HepG2 (cell line): Measurements from ENCODE around the gene SLC51B. TPM values are rescaled to one million over a fixed set of nuclear protein-coding genes. Genes with fewer than 3 reads are reported as not detected.

ENCODE experiments used
- ADNP ChIP-seq: sonication (generic); formaldehyde crosslinking; IDR thresholded peaks from 2 replicates; pipeline ENCODE4 v1.4.0; 2020; ENCODE audit warnings: missing genetic modification reagents
- AGO2 ChIP-seq: fragments of 200-400 bp; formaldehyde crosslinking; optimal IDR thresholded peaks from 2 replicates; pipeline ENCODE3; 2017; ENCODE audit warnings: mild to moderate bottlenecking, low read depth, low read length, moderate library complexity
- BRCA1 ChIP-seq: sonication (generic); formaldehyde crosslinking; IDR thresholded peaks from 2 replicates; pipeline ENCODE4 v1.4.0; 2020; ENCODE audit warnings: missing genetic modification reagents
- DRAP1 ChIP-seq: IDR thresholded peaks from 2 replicates; pipeline ENCODE4 v1.6.1; 2016; ENCODE audit warnings: missing genetic modification reagents, missing compliant biosample characterization
- FOXC1 ChIP-seq: sonication (generic); formaldehyde crosslinking; IDR thresholded peaks from 2 replicates; pipeline ENCODE4 v1.8.0; 2022; ENCODE audit warnings: mild to moderate bottlenecking, missing genetic modification reagents, borderline replicate concordance
- MED13 ChIP-seq: sonication (generic); formaldehyde crosslinking; IDR thresholded peaks from 2 replicates; pipeline ENCODE4 v1.5.0; 2020; ENCODE audit warnings: missing genetic modification reagents
- MXD1 ChIP-seq: sonication (generic); formaldehyde crosslinking; IDR thresholded peaks from 2 replicates; pipeline ENCODE4 v1.4.0; 2020; ENCODE audit warnings: mild to moderate bottlenecking, missing genetic modification reagents
- POGZ ChIP-seq: sonication (generic); formaldehyde crosslinking; IDR thresholded peaks from 2 replicates; pipeline ENCODE4 v1.4.0; 2020; ENCODE audit warnings: mild to moderate bottlenecking, missing genetic modification reagents
- SIN3A ChIP-seq: IDR thresholded peaks from 2 replicates; pipeline ENCODE4 v1.6.1; 2011; ENCODE audit warnings: low read depth, mild to moderate bottlenecking, control low read depth, low read length, borderline replicate concordance
- SMAD9 ChIP-seq: sonication (generic); formaldehyde crosslinking; IDR thresholded peaks from 2 replicates; pipeline ENCODE4 v1.5.1; 2020; ENCODE audit warnings: mild to moderate bottlenecking, missing genetic modification reagents
- ZNF230 ChIP-seq: sonication (generic); formaldehyde crosslinking; IDR thresholded peaks from 2 replicates; pipeline ENCODE4 v1.4.0; 2020; ENCODE audit warnings: mild to moderate bottlenecking, missing genetic modification reagents
- ZNF468 ChIP-seq: sonication (generic); formaldehyde crosslinking; IDR thresholded peaks from 2 replicates; pipeline ENCODE4 v1.8.0; 2022; ENCODE audit warnings: mild to moderate bottlenecking, moderate library complexity, missing genetic modification reagents
- ZNF564 ChIP-seq: sonication (generic); formaldehyde crosslinking; IDR thresholded peaks from 2 replicates; pipeline ENCODE4 v1.8.1; 2023; ENCODE audit warnings: mild to moderate bottlenecking, missing genetic modification reagents
- ZNF607 ChIP-seq: sonication (generic); formaldehyde crosslinking; IDR thresholded peaks from 2 replicates; pipeline ENCODE4 v1.5.1; 2020; ENCODE audit warnings: missing genetic modification reagents, mild to moderate bottlenecking, borderline replicate concordance
- ZNF782 ChIP-seq: sonication (generic); formaldehyde crosslinking; IDR thresholded peaks from 2 replicates; pipeline ENCODE4 v1.4.0; 2020; ENCODE audit warnings: missing genetic modification reagents, mild to moderate bottlenecking, borderline replicate concordance
- polyA plus RNA-seq, 8 experiments: library from polyadenylated mRNA; depleted of rRNA in 3 of 8; stranded (reverse) in 7 of 8; unstranded in 1 of 8; fragments of >200 nt; fragmentation: Illumina TruSeq in 4 of 8; extraction: Trizol in 4 of 8; gene quantifications; 2 replicates each; pipeline versions ENCODE4 v1.2.1 to v1.2.3, GENCODE V29; 2011 to 2016; ENCODE audit warnings: low read depth in 4 of 8, missing spikeins in 1 of 8, mixed read lengths in 1 of 8; ENCODE audit not compliant: insufficient read depth in 1 of 8
- total RNA-seq, 5 experiments: library from RNA; depleted of rRNA; stranded (reverse); fragments of >200 nt; fragmentation: Illumina TruSeq; extraction: Trizol; gene quantifications; 2 replicates each; pipeline ENCODE4 v1.2.3, GENCODE V29; 2016; ENCODE audit warnings: low read depth in 1 of 5
- TF ChIP-seq, protein P1 (sequence below): sonication (generic); formaldehyde crosslinking; conservative IDR thresholded peaks from 2 replicates; pipeline ENCODE4 v1.8.1; 2023; ENCODE audit warnings: missing genetic modification reagents
- TF ChIP-seq, protein P2 (sequence below): sonication (generic); formaldehyde crosslinking; IDR thresholded peaks from 2 replicates; pipeline ENCODE4 v1.8.0; 2022; ENCODE audit warnings: missing genetic modification reagents, mild to moderate bottlenecking, borderline replicate concordance
- TF ChIP-seq, protein P3 (sequence below): sonication (generic); formaldehyde crosslinking; IDR thresholded peaks from 2 replicates; pipeline ENCODE4 v1.9.0; 2022; ENCODE audit warnings: low read depth, missing genetic modification reagents

SLC51B gene
- total and polyA plus RNA-seq, 2 of the 13 experiments (the other 11 are each of a cell fraction or from before 2014, with no cell fraction given), result 14.9 to 17.1 TPM

GRCh38 chr15:65028921-65029735, 16.1 kb upstream of the SLC51B start, which contains the start of gene MTFMT (continued):
- TF ChIP-seq, protein P1, sequence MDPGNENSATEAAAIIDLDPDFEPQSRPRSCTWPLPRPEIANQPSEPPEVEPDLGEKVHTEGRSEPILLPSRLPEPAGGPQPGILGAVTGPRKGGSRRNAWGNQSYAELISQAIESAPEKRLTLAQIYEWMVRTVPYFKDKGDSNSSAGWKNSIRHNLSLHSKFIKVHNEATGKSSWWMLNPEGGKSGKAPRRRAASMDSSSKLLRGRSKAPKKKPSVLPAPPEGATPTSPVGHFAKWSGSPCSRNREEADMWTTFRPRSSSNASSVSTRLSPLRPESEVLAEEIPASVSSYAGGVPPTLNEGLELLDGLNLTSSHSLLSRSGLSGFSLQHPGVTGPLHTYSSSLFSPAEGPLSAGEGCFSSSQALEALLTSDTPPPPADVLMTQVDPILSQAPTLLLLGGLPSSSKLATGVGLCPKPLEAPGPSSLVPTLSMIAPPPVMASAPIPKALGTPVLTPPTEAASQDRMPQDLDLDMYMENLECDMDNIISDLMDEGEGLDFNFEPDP (CRISPR knock-in tag), result 0 out of 2 replicates have a peak, but pooled peaks have one; percentile 54
- TF ChIP-seq MXD1, result peak; percentile 64; the same call in 1 of the 2 replicates
- TF ChIP-seq, protein P2, sequence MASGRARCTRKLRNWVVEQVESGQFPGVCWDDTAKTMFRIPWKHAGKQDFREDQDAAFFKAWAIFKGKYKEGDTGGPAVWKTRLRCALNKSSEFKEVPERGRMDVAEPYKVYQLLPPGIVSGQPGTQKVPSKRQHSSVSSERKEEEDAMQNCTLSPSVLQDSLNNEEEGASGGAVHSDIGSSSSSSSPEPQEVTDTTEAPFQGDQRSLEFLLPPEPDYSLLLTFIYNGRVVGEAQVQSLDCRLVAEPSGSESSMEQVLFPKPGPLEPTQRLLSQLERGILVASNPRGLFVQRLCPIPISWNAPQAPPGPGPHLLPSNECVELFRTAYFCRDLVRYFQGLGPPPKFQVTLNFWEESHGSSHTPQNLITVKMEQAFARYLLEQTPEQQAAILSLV (CRISPR knock-in tag), result peak; percentile 76; the same call in 1 of the 2 replicates
- peak; percentile 76 for TF ChIP-seq DRAP1 (CRISPR knock-in tag)
- TF ChIP-seq ZNF564, result 0 out of 2 replicates have a peak, but pooled peaks have one; percentile 22
- TF ChIP-seq MED13 (CRISPR knock-in tag), result 0 out of 2 replicates have a peak, but pooled peaks have one; percentile 17
- no peak for TF ChIP-seq ADNP (CRISPR knock-in tag)
- 0 out of 2 replicates have a peak, but pooled peaks have one; percentile 40 for TF ChIP-seq ZNF782 (CRISPR knock-in tag)
- 0 out of 2 replicates have a peak, but pooled peaks have one; percentile 21 for TF ChIP-seq ZNF607 (CRISPR knock-in tag)
- TF ChIP-seq ZNF230, result 0 out of 2 replicates have a peak, but pooled peaks have one; percentile 47
- TF ChIP-seq SMAD9 (CRISPR knock-in tag), result 0 out of 2 replicates have a peak, but pooled peaks have one; percentile 7
- 0 out of 2 replicates have a peak, but pooled peaks have one; percentile 36 for TF ChIP-seq POGZ (CRISPR knock-in tag)
- TF ChIP-seq, protein P3, sequence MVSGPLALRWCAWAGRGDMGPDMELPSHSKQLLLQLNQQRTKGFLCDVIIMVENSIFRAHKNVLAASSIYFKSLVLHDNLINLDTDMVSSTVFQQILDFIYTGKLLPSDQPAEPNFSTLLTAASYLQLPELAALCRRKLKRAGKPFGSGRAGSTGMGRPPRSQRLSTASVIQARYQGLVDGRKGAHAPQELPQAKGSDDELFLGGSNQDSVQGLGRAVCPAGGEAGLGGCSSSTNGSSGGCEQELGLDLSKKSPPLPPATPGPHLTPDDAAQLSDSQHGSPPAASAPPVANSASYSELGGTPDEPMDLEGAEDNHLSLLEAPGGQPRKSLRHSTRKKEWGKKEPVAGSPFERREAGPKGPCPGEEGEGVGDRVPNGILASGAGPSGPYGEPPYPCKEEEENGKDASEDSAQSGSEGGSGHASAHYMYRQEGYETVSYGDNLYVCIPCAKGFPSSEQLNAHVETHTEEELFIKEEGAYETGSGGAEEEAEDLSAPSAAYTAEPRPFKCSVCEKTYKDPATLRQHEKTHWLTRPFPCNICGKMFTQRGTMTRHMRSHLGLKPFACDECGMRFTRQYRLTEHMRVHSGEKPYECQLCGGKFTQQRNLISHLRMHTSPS, result no peak
- peak; percentile 54; the same call in 1 of the 2 replicates for TF ChIP-seq BRCA1 (CRISPR knock-in tag)
- peak; percentile 85 for TF ChIP-seq AGO2
- peak; percentile 76 for TF ChIP-seq FOXC1
- 0 out of 2 replicates have a peak, but pooled peaks have one; percentile 15 for TF ChIP-seq ZNF468
- TF ChIP-seq SIN3A, result peak; percentile 36; the same call in 1 of the 2 replicates
